HG02870 (cell line): ENCODE data around the gene RC3H1.
"Not testable (repeated sequence)": the region's sequence is repeated elsewhere in the genome, so short reads cannot be mapped to it uniquely, and the experiment has no call there.

Experiments used
- ATAC-seq: cut with Tn5 transposase; IDR thresholded peaks from one replicate; pipeline ENCODE4 v1.9.1; 2021; ENCODE audit warnings: mild to moderate bottlenecking, moderate library complexity; ENCODE audit not compliant: unreplicated experiment

The RC3H1 gene

GRCh38 chr1:173963477-173963876 is 58.7 kb downstream of the RC3H1 start:
- ATAC-seq: no peak

GRCh38 chr1:173960625-173961024 is 61.5 kb downstream of the RC3H1 start:
- no peak for ATAC-seq

- ATAC-seq: no peak
Observed at GRCh38 chr1:173954179-173954578, 68.0 kb downstream of the RC3H1 start.

- no peak for ATAC-seq
Observed at GRCh38 chr1:173948594-173948993, 73.6 kb downstream of the RC3H1 start.

GRCh38 chr1:173946380-173946921 is 75.7 kb downstream of the RC3H1 start:
- ATAC-seq: no peak

GRCh38 chr1:173937062-173937461 is 85.1 kb downstream of the RC3H1 start:
- ATAC-seq: no peak

GRCh38 chr1:173934440-173934839 is 87.7 kb downstream of the RC3H1 start:
- ATAC-seq: no peak

GRCh38 chr1:173930541-173930940 is 91.6 kb downstream of the RC3H1 start:
- not testable (repeated sequence) for ATAC-seq

- ATAC-seq: no peak
Observed at GRCh38 chr1:173925306-173926242, 96.6 kb downstream of the RC3H1 start.

GRCh38 chr1:173920861-173921260 is 101.3 kb downstream of the RC3H1 start:
- no peak for ATAC-seq

- ATAC-seq: no peak
Observed at GRCh38 chr1:173917635-173918493, 104.3 kb downstream of the RC3H1 start.

- no peak for ATAC-seq
Observed at GRCh38 chr1:173917149-173917548, 105.0 kb downstream of the RC3H1 start, which contains the start of gene SERPINC1. Gene SERPINC1, minus strand, starts transcription at chr1:173917327. Its CDS starts 68 bp downstream, at chr1:173917259.

- no peak for ATAC-seq
Observed at GRCh38 chr1:173916667-173917066, 105.5 kb downstream of the RC3H1 start.

GRCh38 chr1:173915596-173915995 is 106.6 kb downstream of the RC3H1 start:
- ATAC-seq: no peak

GRCh38 chr1:173914366-173914871 is 107.7 kb downstream of the RC3H1 start:
- no peak for ATAC-seq

GRCh38 chr1:173913111-173913510 is 109.0 kb downstream of the RC3H1 start:
- no peak for ATAC-seq

GRCh38 chr1:173903827-173904531 is 118.2 kb downstream of the RC3H1 start:
- ATAC-seq: no peak

GRCh38 chr1:173900992-173901391 is 121.2 kb downstream of the RC3H1 start:
- no peak for ATAC-seq

GRCh38 chr1:173900427-173900826 is 121.7 kb downstream of the RC3H1 start:
- ATAC-seq: no peak

- no peak for ATAC-seq
Observed at GRCh38 chr1:173894189-173894588, 128.0 kb downstream of the RC3H1 start.
